GM23338 (cell line): ENCODE data around the gene STX5. TPM values are rescaled to one million over a fixed set of nuclear protein-coding genes. Genes with fewer than 3 reads are reported as not detected.

ENCODE experiments used
- ATAC-seq: fragments of 200-7000 bp; cut with Tn5 transposase; 3 replicates; pipeline ENCODE4 v1.9.1; 2020
- DNase-seq: peaks from one replicate; pipeline ENCODE4 v3.0.0-alpha.2; 2015; ENCODE audit warnings: low spot score
- H2AFZ ChIP-seq: fragments of 200-600 bp; sonication (generic); 2 replicates; pipeline ENCODE4 v1.8.0; 2016; ENCODE audit warnings: antibody characterized with exemption, mild to moderate bottlenecking, moderate library complexity
- H3F3A ChIP-seq: fragments of 200-600 bp; sonication (generic); replicated peaks from 2 replicates; pipeline ENCODE4 v1.8.0; 2017; ENCODE audit warnings: antibody characterized with exemption, mixed run types, low read depth
- H3K27ac ChIP-seq: fragments of 200-600 bp; sonication (generic); 2 replicates; pipeline ENCODE4 v1.6.1; 2016; ENCODE audit warnings: low read depth
- H3K27me3 ChIP-seq: fragments of 200-600 bp; sonication (generic); 2 replicates; pipeline ENCODE4 v1.8.0; 2016; ENCODE audit warnings: mild to moderate bottlenecking, mixed run types, moderate library complexity; ENCODE audit not compliant: insufficient read depth
- H3K36me3 ChIP-seq: fragments of 200-600 bp; sonication (generic); 2 replicates; pipeline ENCODE4 v1.8.0; 2016; ENCODE audit warnings: mild to moderate bottlenecking; ENCODE audit not compliant: insufficient read depth
- H3K4me1 ChIP-seq: fragments of 200-600 bp; sonication (generic); 2 replicates; pipeline ENCODE4 v1.8.0; 2016; ENCODE audit warnings: mild to moderate bottlenecking, moderate library complexity; ENCODE audit not compliant: insufficient read depth
- H3K4me2 ChIP-seq: fragments of 200-600 bp; sonication (generic); 2 replicates; pipeline ENCODE4 v1.7.1; 2017; ENCODE audit warnings: mixed run types
- H3K4me3 ChIP-seq: fragments of 200-600 bp; sonication (generic); 2 replicates; pipeline ENCODE4 v1.6.1; 2016; ENCODE audit warnings: mixed run types
- H3K79me2 ChIP-seq: fragments of 200-600 bp; sonication (generic); replicated peaks from 2 replicates; pipeline ENCODE4 v1.8.0; 2017; ENCODE audit warnings: mild to moderate bottlenecking; ENCODE audit not compliant: insufficient read depth
- H3K9me2 ChIP-seq: fragments of 200-600 bp; sonication (generic); 2 replicates; pipeline ENCODE4 v1.8.0; 2017; ENCODE audit not compliant: insufficient read depth
- H4K20me1 ChIP-seq: fragments of 200-600 bp; sonication (generic); replicated peaks from 2 replicates; pipeline ENCODE4 v1.8.0; 2017; ENCODE audit warnings: mild to moderate bottlenecking; ENCODE audit not compliant: insufficient read depth
- H3K27ac Mint-ChIP-seq: 2 replicates; pipeline ENCODE4 v1.8.0; 2020; ENCODE audit warnings: inconsistent platforms, mild to moderate bottlenecking, moderate library complexity, mixed read lengths
- H3K27me3 Mint-ChIP-seq: 3 replicates; pipeline ENCODE4 v1.8.0; 2022; ENCODE audit warnings: low read depth, mild to moderate bottlenecking, moderate library complexity, mixed read lengths, inconsistent platforms; ENCODE audit not compliant: insufficient read depth, poor library complexity
- H3K36me3 Mint-ChIP-seq: 3 replicates; pipeline ENCODE4 v1.8.0; 2021; ENCODE audit warnings: low read depth, mild to moderate bottlenecking, inconsistent platforms, moderate library complexity, mixed read lengths
- H3K4me1 Mint-ChIP-seq: 3 replicates; pipeline ENCODE4 v1.8.0; 2020; ENCODE audit warnings: mild to moderate bottlenecking, inconsistent platforms, mixed read lengths
- H3K4me3 Mint-ChIP-seq: 3 replicates; pipeline ENCODE4 v1.8.0; 2021; ENCODE audit warnings: moderate library complexity, mild to moderate bottlenecking, inconsistent platforms, mixed read lengths
- H3K9me3 Mint-ChIP-seq: 3 replicates; pipeline ENCODE4 v1.8.0; 2020; ENCODE audit warnings: moderate library complexity, mild to moderate bottlenecking, inconsistent platforms, mixed read lengths
- CREB1 ChIP-seq: fragments of 250-450 bp; sonication (Bioruptor Pico); IDR thresholded peaks from 2 replicates; pipeline ENCODE4 v1.5.0; 2020; ENCODE audit warnings: low read depth, mild to moderate bottlenecking, moderate library complexity
- CTCF ChIP-seq, 2 experiments: fragments of 200-600 bp in 1 of 2; sonication (generic) in 1 of 2; conservative IDR thresholded peaks; 2 replicates each; pipeline versions ENCODE4 v1.5.1 to v1.6.1; 2016 to 2017; ENCODE audit warnings: antibody characterized with exemption in 2 of 2, low read depth in 2 of 2, mild to moderate bottlenecking in 2 of 2, moderate library complexity in 1 of 2
- ETS1 ChIP-seq: IDR thresholded peaks from 2 replicates; pipeline ENCODE4 v1.6.1; 2016; ENCODE audit warnings: antibody characterized with exemption
- EZH2 ChIP-seq: fragments of 200-600 bp; sonication (generic); IDR thresholded peaks from one replicate; pipeline ENCODE4 v1.8.0; 2017; ENCODE audit warnings: antibody characterized with exemption, mild to moderate bottlenecking, low read depth; ENCODE audit not compliant: unreplicated experiment
- EZH2phosphoT487 ChIP-seq: fragments of 200-600 bp; sonication (generic); IDR thresholded peaks from one replicate; pipeline ENCODE4 v1.8.1; 2018; ENCODE audit warnings: antibody characterized with exemption; ENCODE audit not compliant: unreplicated experiment
- JUNB ChIP-seq: IDR thresholded peaks from one replicate; pipeline ENCODE4 v1.6.1; 2016; ENCODE audit warnings: antibody characterized with exemption; ENCODE audit not compliant: unreplicated experiment
- NANOG ChIP-seq: IDR thresholded peaks from 2 replicates; pipeline ENCODE4 v1.6.1; 2016; ENCODE audit warnings: antibody characterized with exemption, borderline replicate concordance
- POLR2AphosphoS5 ChIP-seq: IDR thresholded peaks from 2 replicates; pipeline ENCODE4 v1.6.1; 2016; ENCODE audit warnings: antibody characterized with exemption, low read depth
- REST ChIP-seq: IDR thresholded peaks from one replicate; pipeline ENCODE4 v1.6.1; 2018; ENCODE audit warnings: antibody characterized with exemption; ENCODE audit not compliant: unreplicated experiment
- STAT1 ChIP-seq: IDR thresholded peaks from one replicate; pipeline ENCODE4 v1.6.1; 2016; ENCODE audit warnings: antibody characterized with exemption; ENCODE audit not compliant: unreplicated experiment
- ZNF114 ChIP-seq: fragments of 250-450 bp; sonication (Bioruptor Pico); IDR thresholded peaks from 2 replicates; pipeline ENCODE4 v1.5.0; 2020; ENCODE audit warnings: mild to moderate bottlenecking, moderate library complexity
- ZNF331 ChIP-seq: fragments of 250-450 bp; sonication (Bioruptor Pico); IDR thresholded peaks from 2 replicates; pipeline ENCODE4 v1.5.0; 2020; ENCODE audit warnings: low read depth, mild to moderate bottlenecking, moderate library complexity
- ZNF462 ChIP-seq: fragments of 250-450 bp; sonication (Bioruptor Pico); IDR thresholded peaks from 2 replicates; pipeline ENCODE4 v1.5.0; 2020; ENCODE audit warnings: mild to moderate bottlenecking, moderate library complexity
- polyA plus RNA-seq: library from polyadenylated mRNA; unstranded; fragments of >200 nt; fragmentation: Nextera tagmentation; extraction: Ambion mirVana; gene quantifications from 2 replicates; pipeline ENCODE4 v1.2.1, GENCODE V29; 2016
- total RNA-seq: library from RNA; depleted of rRNA; stranded (reverse); fragments of >200 nt; shearing (Covaris generic); gene quantifications from 2 replicates; pipeline ENCODE4 v1.2.3, GENCODE V29; 2014

Gene STX5
- total and polyA plus RNA-seq, 2 experiments from 2014 or later: 7.7 to 22.2 TPM

- TF ChIP-seq CTCF (conservative IDR thresholded peaks at IDR 0.05; ENCODE audit: low read depth in 2 of 2) (no peak), REST (no peak), POLR2AphosphoS5 (no peak; the same call in 1 of the 2 replicates), ZNF462 (CRISPR knock-in tag) (no peak), ETS1 (no peak), STAT1 (no peak), JUNB (no peak), EZH2phosphoT487 (no peak), EZH2 (no peak), ZNF331 (CRISPR knock-in tag) (no peak), NANOG (no peak), ZNF114 (CRISPR knock-in tag) (no peak), CREB1 (CRISPR knock-in tag) (no peak)
- H3K4me3 Mint-ChIP-seq: peak overlapping the region; percentile 98
- H3K27me3 Mint-ChIP-seq: peaks cover 71% of the 10 kb centered on the region
- peak overlapping the region; percentile 97 for H3K27ac ChIP-seq
- H3K4me1 ChIP-seq: peaks cover 41% of the 10 kb centered on the region
- ATAC-seq (no peak), DNase-seq (no peak)
- no peaks in the 10 kb centered on the region for H3K27me3 ChIP-seq
- peaks cover 67% of the 10 kb centered on the region for H3K79me2 ChIP-seq
- H3K4me1 Mint-ChIP-seq: peaks cover 37% of the 10 kb centered on the region; the same call in 2 of the 3 replicates
- H3K36me3 Mint-ChIP-seq: peaks cover 82% of the 10 kb centered on the region
- peaks cover 30% of the 10 kb centered on the region for H4K20me1 ChIP-seq
- H2AFZ ChIP-seq: no peak overlapping the region
- no peaks in the 10 kb centered on the region for H3K9me2 ChIP-seq
- H3F3A ChIP-seq: peaks cover 69% of the 10 kb centered on the region
- peak overlapping the region; percentile 100 for H3K4me3 ChIP-seq
- peaks cover 36% of the 10 kb centered on the region for H3K36me3 ChIP-seq
- peak overlapping the region; percentile 100 for H3K4me2 ChIP-seq
- H3K27ac Mint-ChIP-seq: peak overlapping the region; percentile 100
- H3K9me3 Mint-ChIP-seq: peaks cover 19% of the 10 kb centered on the region
Measured at GRCh38 chr11:62854013-62854824, 22.4 kb upstream of the STX5 start.
